GM12878 (cell line): ENCODE measurements around the gene GABBR2.

Experiments
- CHD2 ChIP-seq: IDR thresholded peaks from 2 replicates; pipeline ENCODE4 v1.6.1; 2011; ENCODE audit warnings: low read depth, low read length, improper control_type of control experiment, borderline replicate concordance
- MTA3 ChIP-seq: IDR thresholded peaks from 2 replicates; pipeline ENCODE4 v1.6.1; 2012; ENCODE audit warnings: low read length, inconsistent platforms, borderline replicate concordance
- ZZZ3 ChIP-seq: IDR thresholded peaks from 2 replicates; pipeline ENCODE4 v1.6.1; 2011; ENCODE audit warnings: low read depth; ENCODE audit not compliant: control insufficient read depth, insufficient read length
- TF ChIP-seq, protein P1 (sequence below): fragments of 450-650 bp; IDR thresholded peaks from 2 replicates; pipeline ENCODE4 v1.6.1; 2017; ENCODE audit warnings: low read depth, mild to moderate bottlenecking, moderate library complexity

DNA sequence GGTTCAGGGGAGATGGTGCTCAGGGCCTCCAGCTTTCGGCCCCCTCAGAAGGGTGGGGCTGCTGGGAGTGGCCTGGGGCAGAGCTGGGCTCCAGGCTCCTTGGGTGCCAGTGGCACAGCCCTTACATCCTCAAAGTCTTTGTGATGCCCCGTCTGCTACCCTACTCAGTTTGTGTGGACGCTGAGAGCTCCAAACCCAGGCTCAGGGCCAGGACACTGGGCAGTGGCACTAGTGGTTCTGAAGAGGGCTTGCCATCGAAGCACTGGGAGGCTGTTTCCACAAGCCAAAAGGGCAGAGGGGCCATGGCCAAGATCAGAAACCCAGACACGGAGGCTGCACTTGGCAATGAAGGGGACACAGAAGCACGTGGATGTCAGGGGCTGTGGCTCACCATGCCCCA is 99.1 kb downstream of the GABBR2 start:
- TF ChIP-seq CHD2 = no peak
- TF ChIP-seq, protein P1, sequence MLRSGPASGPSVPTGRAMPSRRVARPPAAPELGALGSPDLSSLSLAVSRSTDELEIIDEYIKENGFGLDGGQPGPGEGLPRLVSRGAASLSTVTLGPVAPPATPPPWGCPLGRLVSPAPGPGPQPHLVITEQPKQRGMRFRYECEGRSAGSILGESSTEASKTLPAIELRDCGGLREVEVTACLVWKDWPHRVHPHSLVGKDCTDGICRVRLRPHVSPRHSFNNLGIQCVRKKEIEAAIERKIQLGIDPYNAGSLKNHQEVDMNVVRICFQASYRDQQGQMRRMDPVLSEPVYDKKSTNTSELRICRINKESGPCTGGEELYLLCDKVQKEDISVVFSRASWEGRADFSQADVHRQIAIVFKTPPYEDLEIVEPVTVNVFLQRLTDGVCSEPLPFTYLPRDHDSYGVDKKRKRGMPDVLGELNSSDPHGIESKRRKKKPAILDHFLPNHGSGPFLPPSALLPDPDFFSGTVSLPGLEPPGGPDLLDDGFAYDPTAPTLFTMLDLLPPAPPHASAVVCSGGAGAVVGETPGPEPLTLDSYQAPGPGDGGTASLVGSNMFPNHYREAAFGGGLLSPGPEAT = no peak
- no peak for TF ChIP-seq ZZZ3
- TF ChIP-seq MTA3 = no peak
